K562 (cell line): ENCODE results near the gene RFX7.

ENCODE experiments used
- ATF3 ChIP-seq, 2 experiments: fragments of 450-650 bp in 1 of 2; sonication (generic) in 1 of 2; formaldehyde crosslinking in 1 of 2; IDR thresholded peaks in 1 of 2; conservative IDR thresholded peaks in 1 of 2; 2 replicates each; pipeline versions ENCODE4 v1.6.1 to v1.8.1; 2016 to 2023; ENCODE audit warnings: mild to moderate bottlenecking in 2 of 2, moderate library complexity in 2 of 2, inconsistent platforms in 1 of 2, missing genetic modification reagents in 1 of 2
- CHD7 ChIP-seq: fragments of 200-600 bp; sonication (generic); IDR thresholded peaks from one replicate; pipeline ENCODE4 v1.6.1; 2012; ENCODE audit warnings: mild to moderate bottlenecking, low read depth, low read length, inconsistent platforms
- CTCF ChIP-seq, 3 experiments: IDR thresholded peaks in 2 of 3; conservative IDR thresholded peaks in 1 of 3; 2 replicates each; pipeline ENCODE4 v1.5.1; 2011 to 2012; ENCODE audit warnings: low read length in 3 of 3, mild to moderate bottlenecking in 3 of 3, control low read depth in 2 of 3, improper control_type of control experiment in 1 of 3, inconsistent platforms in 1 of 3, low read depth in 1 of 3, mixed read lengths in 1 of 3, moderate library complexity in 1 of 3; ENCODE audit not compliant: insufficient read depth in 2 of 3
- ELK1 ChIP-seq: sonication (generic); formaldehyde crosslinking; IDR thresholded peaks from 2 replicates; pipeline ENCODE4 v1.8.1; 2022; ENCODE audit warnings: missing genetic modification reagents
- ERF ChIP-seq: fragments of 450-650 bp; formaldehyde crosslinking; IDR thresholded peaks from 2 replicates; pipeline ENCODE4 v1.4.0; 2020; ENCODE audit warnings: mild to moderate bottlenecking, mixed read lengths
- POLR2AphosphoS5 ChIP-seq: IDR thresholded peaks from 2 replicates; pipeline ENCODE4 v1.6.1; 2011; ENCODE audit warnings: mild to moderate bottlenecking, low read depth, low read length, moderate library complexity; ENCODE audit not compliant: control insufficient read depth, insufficient read depth
- RUNX1 ChIP-seq: sonication (generic); IDR thresholded peaks from 2 replicates; pipeline ENCODE4 v1.6.1; 2016; ENCODE audit warnings: antibody characterized with exemption, low read depth
- SMARCE1 ChIP-seq: fragments of 450-650 bp; IDR thresholded peaks from 2 replicates; pipeline ENCODE4 v1.7.1; 2016; ENCODE audit warnings: mild to moderate bottlenecking
- SP1 ChIP-seq: sonication (generic); formaldehyde crosslinking; IDR thresholded peaks from 2 replicates; pipeline ENCODE4 v1.8.1; 2022; ENCODE audit warnings: mild to moderate bottlenecking, missing genetic modification reagents
- UBTF ChIP-seq, 2 experiments: IDR thresholded peaks; 2 replicates each; pipeline ENCODE4 v1.6.1; 2012; ENCODE audit warnings: improper control_type of control experiment in 2 of 2, low read depth in 2 of 2, low read length in 2 of 2, borderline replicate concordance in 1 of 2

GRCh38 chr15:56272454-56272853 is 28.8 kb upstream of the RFX7 start:
- TF ChIP-seq UBTF (IDR thresholded peaks at IDR 0.05; ENCODE audit: borderline replicate concordance in 1 of 2, low read depth in 2 of 2, low read length in 2 of 2) (no peak), ELK1 (CRISPR knock-in tag) (no peak), SMARCE1 (no peak), SP1 (no peak), POLR2AphosphoS5 (no peak), ERF (CRISPR knock-in tag) (no peak), CTCF (IDR thresholded peaks at IDR 0.05 in 2 of 3, conservative IDR thresholded peaks at IDR 0.05 in 1 of 3; ENCODE audit: insufficient read depth in 2 of 3, low read depth in 1 of 3, low read length in 3 of 3) (no peak), ATF3 (IDR thresholded peaks at IDR 0.05) (no peak), ATF3 (CRISPR knock-in tag; conservative IDR thresholded peaks at IDR 0.05) (no peak), RUNX1 (no peak), CHD7 (no peak)
